CD4-positive, alpha-beta T cell (primary cell): ENCODE data around the gene MAST4. TPM values are rescaled to one million over a fixed set of nuclear protein-coding genes. Genes with fewer than 3 reads are reported as not detected.

Source experiments
- ATAC-seq: fragments of 200-7000 bp; cut with Tn5 transposase; one replicate; pipeline ENCODE4 v1.10.0; 2022; ENCODE audit warnings: mild to moderate bottlenecking; ENCODE audit not compliant: poor library complexity
- CTCF ChIA-PET: fragments of 350-600 bp; sonication (Branson Sonifier 250); formaldehyde crosslinking; loops from one replicate; lab custom pipeline; 2021; ENCODE audit warnings: antibody characterized with exemption, inconsistent platforms; lab: Charles Lee
- POLR2A ChIA-PET: fragments of 350-600 bp; sonication (Branson Sonifier 250); formaldehyde crosslinking; loops from one replicate; lab custom pipeline; 2021; ENCODE audit warnings: antibody characterized with exemption, inconsistent platforms; lab: Charles Lee
- DNase-seq, 14 experiments: peaks; one replicate each; pipeline ENCODE4 v3.0.0-alpha.2; 2013 to 2020; ENCODE audit warnings: mixed read lengths in 2 of 14
- H3K27ac ChIP-seq, 2 donors: one replicate each; pipeline versions ENCODE4 v1.5.1 to v1.7.0; 2013; ENCODE audit warnings: low read length in 2 of 2, low read depth in 1 of 2, mild to moderate bottlenecking in 1 of 2
- H3K27me3 ChIP-seq, 2 experiments: 1 replicate in 1 of 2; 2 replicates in 1 of 2; pipeline versions ENCODE4 v1.6.1 to v1.7.0; 2013; ENCODE audit warnings: low read length in 2 of 2, control low read depth in 1 of 2, mild to moderate bottlenecking in 1 of 2, moderate library complexity in 1 of 2; ENCODE audit not compliant: insufficient read depth in 2 of 2, control insufficient read depth in 1 of 2
- H3K36me3 ChIP-seq: one replicate; pipeline ENCODE4 v1.6.1; 2013; ENCODE audit warnings: low read length, control low read depth; ENCODE audit not compliant: insufficient read depth
- H3K4me1 ChIP-seq: one replicate; pipeline ENCODE4 v1.6.1; 2013; ENCODE audit warnings: low read length, control low read depth; ENCODE audit not compliant: insufficient read depth
- H3K4me3 ChIP-seq: one replicate; pipeline ENCODE4 v1.5.1; 2013; ENCODE audit warnings: mild to moderate bottlenecking, low read length, moderate library complexity
- H3K9me3 ChIP-seq, 2 experiments: 1 replicate in 1 of 2; 2 replicates in 1 of 2; pipeline versions ENCODE4 v1.6.1 to v1.7.0; 2013; ENCODE audit warnings: low read length in 2 of 2, mild to moderate bottlenecking in 2 of 2, control low read depth in 1 of 2, moderate library complexity in 1 of 2; ENCODE audit not compliant: control insufficient read depth in 1 of 2, insufficient read depth in 1 of 2
- H3K27ac Mint-ChIP-seq: one replicate; pipeline ENCODE4 v1.8.0; 2020; ENCODE audit warnings: mixed read lengths
- H3K27me3 Mint-ChIP-seq: one replicate; pipeline ENCODE4 v1.8.0; 2021; ENCODE audit warnings: mixed read lengths
- H3K36me3 Mint-ChIP-seq: one replicate; pipeline ENCODE4 v1.8.0; 2021; ENCODE audit warnings: low read depth, mixed read lengths
- H3K4me1 Mint-ChIP-seq: one replicate; pipeline ENCODE4 v1.8.0; 2021; ENCODE audit warnings: low read depth, mixed read lengths
- H3K4me3 Mint-ChIP-seq: one replicate; pipeline ENCODE4 v1.8.0; 2020; ENCODE audit warnings: mild to moderate bottlenecking, mixed read lengths
- H3K9me3 Mint-ChIP-seq: one replicate; pipeline ENCODE4 v1.8.0; 2020; ENCODE audit warnings: mixed read lengths
- CTCF ChIP-seq: fragments of 200-600 bp; IDR thresholded peaks from one replicate; pipeline ENCODE4 v1.8.0; 2022; ENCODE audit warnings: antibody characterized with exemption, mild to moderate bottlenecking
- intact Hi-C, 2 experiments: fragments of 100-400 bp; cut with DNase I in 1 of 2; cut with micrococcal nuclease in 1 of 2; formaldehyde crosslinking; loops; one replicate each; pipeline versions ENCODE4 v1.15.1 to v1.9.0; 2023 to 2025; cut with DNase I, micrococcal nuclease
- total RNA-seq, 174 experiments: library from RNA in 2 of 174; stranded (reverse) in 2 of 174; gene quantifications; one replicate each; pipeline ENCODE4 v1.2.3 and lab custom pipeline; 2021 to 2026

MAST4 gene
- total RNA-seq, 2 experiments from 2014 or later = 21.3 to 21.6 TPM

- Histone ChIP-seq H3K4me1 (no peaks in the 10 kb centered on the region), H3K27me3 (no peaks in the 10 kb centered on the region), H3K4me3 (no peak overlapping the region), H3K36me3 (no peaks in the 10 kb centered on the region), H3K27ac (no peak overlapping the region), H3K9me3 (no peaks in the 10 kb centered on the region)
- H3K4me3 Mint-ChIP-seq = no peak overlapping the region
- no peaks in the 10 kb centered on the region for H3K4me1 Mint-ChIP-seq
- DNase-seq (peak in 4 of 14 experiments; percentile 5 to 53 (median 46)), ATAC-seq (peak; percentile 21)
- CTCF ChIA-PET = interaction anchor here (0.7 kb wide), 1 partner anchor 9 kb away, joined by 3 read pairs; no protein-coding TSS in a partner anchor
- POLR2A ChIA-PET = no interaction called here
- H3K36me3 Mint-ChIP-seq = no peaks in the 10 kb centered on the region
- peaks cover 39% of the 10 kb centered on the region for H3K27me3 Mint-ChIP-seq
- intact Hi-C loops = loop anchor here in 1 of 2 experiments (2.0 kb wide), 1 partner anchor 50 kb away; no protein-coding TSS in a partner anchor
- H3K9me3 Mint-ChIP-seq = no peaks in the 10 kb centered on the region
- TF ChIP-seq CTCF = peak; percentile 9
- no peak overlapping the region for H3K27ac Mint-ChIP-seq
These were observed 268.2 kb downstream of the MAST4 start for GRCh38 chr5:66864240-66864884.

- no peak overlapping the region for H3K27ac ChIP-seq
- H3K4me1 ChIP-seq = no peaks in the 10 kb centered on the region
- no peaks in the 10 kb centered on the region for H3K9me3 ChIP-seq
- DNase-seq (no peak), ATAC-seq (no peak)
- POLR2A ChIA-PET = no interaction called here
- no peak overlapping the region for H3K4me3 Mint-ChIP-seq
- intact Hi-C loops = no loop called here
- CTCF ChIA-PET = no interaction called here
- H3K9me3 Mint-ChIP-seq = no peaks in the 10 kb centered on the region
- H3K4me3 ChIP-seq = no peak overlapping the region
- H3K4me1 Mint-ChIP-seq = no peaks in the 10 kb centered on the region
- H3K27me3 ChIP-seq = no peaks in the 10 kb centered on the region
- TF ChIP-seq CTCF = no peak
- H3K27ac Mint-ChIP-seq = no peak overlapping the region
- peaks cover 20% of the 10 kb centered on the region for H3K27me3 Mint-ChIP-seq
- no peaks in the 10 kb centered on the region for H3K36me3 ChIP-seq
- no peaks in the 10 kb centered on the region for H3K36me3 Mint-ChIP-seq
These were observed 271.6 kb downstream of the MAST4 start for GRCh38 chr5:66867618-66868322.

- intact Hi-C loops = no loop called here
- POLR2A ChIA-PET = no interaction called here
These were observed 273.2 kb downstream of the MAST4 start for GRCh38 chr5:66869347-66869746.

More at GRCh38 chr5:66869347-66869746, 273.2 kb downstream of the MAST4 start:
- Mint-ChIP-seq H3K27me3 (peaks cover 8% of the 10 kb centered on the region), H3K36me3 (no peaks in the 10 kb centered on the region), H3K27ac (no peak overlapping the region), H3K9me3 (no peaks in the 10 kb centered on the region), H3K4me3 (no peak overlapping the region), H3K4me1 (no peaks in the 10 kb centered on the region)
- no peak for ATAC-seq
- Histone ChIP-seq H3K4me1 (no peaks in the 10 kb centered on the region), H3K9me3 (no peaks in the 10 kb centered on the region), H3K27me3 (no peaks in the 10 kb centered on the region), H3K36me3 (no peaks in the 10 kb centered on the region), H3K27ac (no peak overlapping the region), H3K4me3 (no peak overlapping the region)
- CTCF ChIA-PET = no interaction called here
- DNase-seq = no peak
- TF ChIP-seq CTCF = no peak
